Middle frontal gyrus (tissue), 1 donor: ENCODE measurements around the gene CDYL.

Experiments
- DNase-seq: peaks from one replicate; pipeline ENCODE4 v3.0.0-alpha.2; 2015; ENCODE audit warnings: low spot score; ENCODE audit errors: extremely low spot score

The CDYL gene

DNA sequence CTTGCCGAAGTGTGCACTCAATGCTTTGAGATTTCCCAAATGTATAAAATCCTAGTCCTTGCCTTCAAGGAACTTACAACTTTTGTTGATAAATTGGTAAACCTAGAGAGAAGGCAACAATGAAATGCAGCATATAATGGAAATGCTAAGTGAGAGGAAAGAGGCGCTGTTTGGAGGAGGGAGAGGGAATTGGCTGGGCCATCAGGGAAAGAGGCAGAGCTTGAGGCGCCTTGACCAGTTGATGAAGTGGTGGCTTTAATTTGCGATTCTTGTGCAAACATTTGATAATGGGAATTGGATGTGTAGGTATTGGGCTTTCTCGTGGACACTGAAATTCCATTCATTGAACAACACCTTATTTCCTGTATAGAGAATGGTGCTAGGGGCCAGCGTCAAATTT, 1.9 kb upstream of the CDYL start:
- DNase-seq, result no peak

DNA sequence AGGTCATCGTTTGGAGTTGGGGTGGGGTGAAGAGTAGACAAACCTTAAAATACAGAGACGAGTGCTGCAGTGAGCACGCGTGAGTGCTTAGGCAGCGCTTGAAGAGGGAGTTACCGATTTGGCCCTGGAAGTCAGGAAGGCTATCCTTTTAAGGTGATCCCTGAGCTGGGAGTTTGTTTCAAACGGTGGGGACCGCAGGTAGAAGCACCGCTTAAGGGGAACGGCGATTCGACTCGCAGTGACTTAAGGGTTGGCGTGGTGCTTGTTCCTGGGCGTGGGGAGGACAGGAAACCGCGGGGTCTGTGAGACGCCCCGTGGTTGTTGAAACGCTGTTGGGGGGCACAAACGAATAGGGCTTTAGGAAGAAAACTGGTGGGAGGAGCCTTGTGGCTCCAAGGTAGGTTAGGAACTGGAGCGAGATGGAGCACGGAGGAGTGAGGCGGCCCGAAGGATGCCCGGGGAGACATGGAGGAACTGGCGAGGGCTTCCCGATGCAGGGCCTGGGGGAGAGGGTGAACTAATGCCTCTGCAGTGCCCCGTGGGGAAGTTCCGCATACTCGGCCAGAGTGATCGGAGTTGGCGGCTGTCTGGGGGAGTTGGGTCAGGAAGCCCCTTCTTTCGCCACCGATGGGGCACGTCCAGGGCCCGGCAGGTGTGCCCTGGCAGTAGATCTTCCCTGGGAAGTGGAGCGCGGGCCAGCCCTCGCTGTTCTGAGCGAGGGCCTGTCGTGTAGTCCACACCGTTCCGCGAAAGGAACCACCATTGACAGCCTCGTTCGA, 1.3 kb upstream of the CDYL start:
- no peak for DNase-seq

DNA sequence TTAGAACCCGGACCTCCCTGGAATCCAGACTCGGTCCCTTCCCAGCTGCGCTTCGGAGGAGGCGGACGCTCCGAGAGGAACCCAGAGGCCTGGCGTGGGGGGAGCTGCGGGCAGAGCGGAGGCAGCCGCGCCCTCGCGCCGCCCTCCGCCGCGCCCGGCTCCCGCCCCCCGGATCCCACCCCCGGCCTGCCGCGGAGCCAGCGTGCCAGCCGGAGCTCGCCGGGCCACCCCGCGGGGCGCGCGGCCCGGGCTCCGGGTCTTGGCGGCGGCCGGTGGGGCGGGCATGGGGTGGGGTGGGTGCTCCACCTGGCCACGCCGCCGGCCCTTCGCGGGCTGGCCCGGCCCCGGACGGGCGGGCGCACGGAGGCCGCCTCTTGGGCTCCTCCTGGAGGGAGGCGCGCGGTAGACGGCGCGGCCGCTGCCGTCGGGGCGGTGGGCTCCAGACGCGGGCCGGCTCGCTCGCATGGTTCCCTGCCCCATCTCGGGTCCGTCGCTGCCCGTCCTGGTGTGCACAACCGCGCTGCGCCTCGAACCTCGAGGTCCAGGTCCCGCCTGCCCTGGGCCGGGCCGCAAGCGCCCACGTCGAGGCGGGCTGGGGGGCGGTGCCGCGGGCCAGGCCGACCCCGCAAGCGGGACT, 592 bp upstream of the CDYL start:
- DNase-seq, result no peak

DNA sequence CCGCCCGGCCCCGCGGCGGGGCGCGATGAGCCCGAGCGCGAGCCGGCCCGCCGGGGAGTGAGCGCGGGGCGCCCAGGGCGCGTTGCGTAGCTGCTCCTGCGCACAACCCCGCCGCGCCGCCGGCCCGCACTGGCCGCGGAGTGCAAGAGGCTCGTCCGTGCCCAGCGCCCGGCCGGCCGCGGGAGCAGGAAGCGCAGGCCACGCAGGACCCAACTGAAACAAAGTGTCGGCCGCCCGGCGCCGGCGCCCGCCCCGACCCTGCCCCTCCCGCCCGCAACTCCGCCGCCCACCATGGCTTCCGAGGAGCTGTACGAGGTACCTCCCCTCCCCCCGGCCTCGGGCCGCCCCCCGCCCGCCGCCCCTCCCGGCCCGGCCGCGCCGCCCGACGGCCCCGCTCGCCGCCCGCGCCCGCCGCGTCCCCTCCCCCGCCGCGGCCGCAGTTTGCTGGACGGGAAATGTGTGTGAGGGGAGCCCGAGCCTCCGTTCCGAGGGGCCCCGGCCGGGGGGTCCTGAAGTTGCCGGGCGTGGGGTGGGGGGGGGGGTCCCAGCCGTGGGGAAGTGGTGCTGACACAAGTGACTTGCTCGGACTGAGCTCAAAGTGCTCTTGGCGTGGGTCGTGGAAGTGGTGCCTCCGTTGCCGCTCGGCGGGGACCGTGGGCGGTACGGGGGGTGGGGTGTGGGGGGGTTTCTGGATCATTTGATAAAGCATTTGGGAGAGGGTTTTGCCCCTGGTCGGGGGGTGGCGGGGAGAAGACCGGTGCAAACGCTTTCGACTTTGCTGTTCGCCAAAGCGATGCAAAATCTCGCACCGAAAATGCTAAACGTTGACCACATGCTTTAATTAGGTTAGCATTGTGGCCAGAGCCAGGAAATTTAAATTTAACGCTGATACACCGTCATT, 539 bp downstream of the CDYL start:
- no peak for DNase-seq

DNA sequence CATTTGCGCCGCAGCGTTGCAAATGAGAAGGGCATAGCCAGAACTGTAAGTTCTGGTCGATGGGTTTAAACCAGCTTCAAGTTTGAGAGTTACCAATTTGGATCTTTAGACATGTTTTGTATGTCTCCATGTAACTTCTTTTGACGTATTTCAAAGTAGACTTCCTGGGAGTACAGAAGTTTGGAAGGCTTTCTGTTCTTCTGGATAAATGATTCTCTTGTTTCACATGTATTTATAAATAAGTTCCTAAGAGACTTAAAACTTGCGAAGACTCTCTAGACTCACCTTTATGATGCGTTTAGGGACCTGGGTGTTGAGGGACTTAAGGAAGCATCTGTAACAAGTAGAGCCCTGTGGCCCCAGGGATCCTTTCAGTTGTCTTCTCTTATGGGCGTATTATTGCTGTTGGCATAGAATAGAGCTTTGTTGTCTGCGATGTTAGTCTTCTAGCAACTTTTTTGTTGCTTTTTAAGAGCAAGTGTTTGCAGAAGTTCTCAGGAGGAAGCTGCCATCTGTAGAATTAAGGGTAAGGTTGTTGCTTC, 1.3 kb downstream of the CDYL start:
- no peak for DNase-seq

DNA sequence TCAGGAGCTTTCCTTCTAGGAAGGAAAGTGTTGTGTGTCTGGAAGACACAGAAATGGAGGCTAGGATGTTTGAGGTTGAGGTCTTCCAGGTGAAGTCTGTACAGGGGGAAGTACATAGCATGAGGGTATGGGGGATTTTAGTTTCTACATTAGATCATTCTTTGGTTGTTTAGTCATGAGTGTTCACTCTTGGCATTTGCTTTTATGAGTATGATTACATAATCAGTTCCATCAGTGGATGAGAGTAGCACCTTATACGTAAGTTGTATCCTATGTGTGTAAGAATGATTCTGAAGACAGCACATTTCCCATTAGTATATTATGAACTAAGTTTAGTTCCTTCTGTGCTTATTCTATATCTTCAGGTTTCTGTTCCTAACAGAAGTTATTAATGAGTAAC, 1.9 kb downstream of the CDYL start:
- DNase-seq, result no peak

DNA sequence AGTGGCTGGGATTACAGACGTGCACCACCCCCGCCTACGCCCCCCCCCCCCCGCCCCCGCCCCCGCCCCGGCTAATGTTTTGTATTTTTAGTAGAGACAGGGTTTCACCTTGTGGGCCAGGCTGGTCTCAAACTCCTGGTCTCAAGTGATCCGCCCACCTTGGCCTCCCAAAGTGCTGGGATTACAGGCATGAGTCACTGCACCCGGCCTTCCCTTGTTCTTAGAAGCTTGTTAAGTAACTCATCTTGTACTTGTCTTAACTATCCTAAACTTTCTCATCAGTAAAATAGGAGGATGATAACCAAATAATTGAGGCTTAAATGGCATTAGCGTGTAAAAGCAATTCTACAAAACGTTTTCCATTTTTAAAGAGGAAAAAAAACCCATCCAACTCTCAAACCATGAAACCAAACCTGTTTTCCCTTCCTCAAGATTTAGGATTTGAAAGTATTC, 4.2 kb downstream of the CDYL start:
- DNase-seq, result no peak

DNA sequence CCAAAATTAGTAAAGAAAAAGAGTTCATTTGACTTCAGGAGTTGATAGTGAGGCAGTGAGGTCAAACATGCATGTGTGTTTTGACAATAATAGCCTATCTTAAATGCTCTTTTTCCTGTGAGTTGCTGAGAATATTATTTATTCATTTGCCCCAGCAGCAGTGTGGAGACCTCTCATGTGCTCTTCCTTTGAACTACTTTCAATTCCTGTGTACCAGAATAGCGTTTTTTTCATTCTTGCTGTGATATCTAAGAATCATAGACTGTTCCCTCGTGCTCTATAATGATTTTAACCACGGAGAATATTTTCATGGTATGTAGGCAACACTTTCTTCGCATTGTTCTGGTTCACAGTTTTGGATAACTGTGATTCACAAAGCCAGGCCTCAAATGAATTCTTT, 5.2 kb downstream of the CDYL start:
- DNase-seq, result no peak

DNA sequence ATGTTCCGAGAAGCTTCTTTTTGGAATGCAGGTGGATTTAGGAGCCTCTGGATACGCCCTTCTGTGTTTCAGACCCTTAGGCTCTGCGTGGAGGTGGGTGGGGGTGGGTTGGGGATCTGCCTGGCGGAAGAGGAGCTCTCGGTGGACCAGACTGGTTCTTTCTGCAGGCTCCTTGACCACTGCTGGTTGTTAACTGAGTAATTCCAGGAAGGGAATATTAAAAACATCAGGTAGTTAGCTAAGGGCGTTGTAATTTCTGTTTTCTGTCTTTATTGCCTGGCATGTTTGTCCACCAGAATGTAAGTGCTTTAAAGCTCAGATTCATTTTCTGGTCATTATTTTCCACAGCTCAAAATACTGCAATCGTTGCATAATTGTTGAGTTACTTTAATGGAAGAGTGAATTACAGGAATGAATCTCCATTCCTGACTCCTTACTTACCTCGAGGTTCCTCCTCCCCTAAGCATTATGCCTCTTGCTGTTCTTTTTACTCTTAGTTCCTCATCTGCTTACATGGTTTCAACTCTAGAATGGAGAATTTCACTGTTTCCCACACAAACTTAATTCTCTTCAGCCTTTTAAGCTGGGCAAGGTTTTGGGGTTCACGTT, 5.9 kb downstream of the CDYL start:
- no peak for DNase-seq

DNA sequence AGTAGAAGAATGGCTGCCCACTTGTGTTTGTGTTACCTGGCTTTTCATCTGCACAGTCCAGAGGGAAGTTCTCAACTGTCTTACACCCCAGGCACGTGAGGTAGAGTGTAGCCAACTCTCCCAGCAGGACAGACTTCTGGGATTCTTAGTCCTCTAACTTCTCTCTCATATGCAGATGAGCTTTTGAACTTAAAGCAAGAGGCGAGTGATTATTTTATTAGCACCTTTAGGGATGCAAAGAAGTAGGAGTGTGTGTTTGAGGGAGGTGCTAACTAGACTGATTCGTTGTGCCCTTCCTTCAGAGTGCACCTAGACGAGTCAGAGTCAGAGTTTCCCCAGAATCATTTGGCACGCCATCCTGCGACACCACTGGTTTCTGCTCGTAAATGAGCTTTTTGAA, 10.8 kb downstream of the CDYL start:
- no peak for DNase-seq

DNA sequence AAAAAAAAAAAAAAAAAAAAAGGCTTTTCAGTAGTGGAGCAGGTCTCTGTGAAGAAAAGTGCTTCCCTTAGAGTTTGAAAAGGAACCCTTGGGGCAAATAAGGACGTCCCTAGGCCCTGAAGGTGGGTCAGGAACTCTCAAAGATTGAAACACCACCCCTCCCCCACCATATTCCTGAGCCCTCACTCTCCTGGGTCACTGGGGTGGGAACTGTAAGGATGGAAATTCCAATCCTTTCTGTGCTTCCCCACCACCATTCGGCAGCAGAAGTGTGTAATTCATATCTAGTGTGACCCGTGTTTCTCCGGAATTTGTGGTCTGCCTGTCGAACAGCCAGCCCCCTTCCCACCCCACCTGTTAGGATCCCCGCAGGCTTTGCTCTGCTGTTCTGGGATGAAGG, 12.3 kb downstream of the CDYL start:
- no peak for DNase-seq

DNA sequence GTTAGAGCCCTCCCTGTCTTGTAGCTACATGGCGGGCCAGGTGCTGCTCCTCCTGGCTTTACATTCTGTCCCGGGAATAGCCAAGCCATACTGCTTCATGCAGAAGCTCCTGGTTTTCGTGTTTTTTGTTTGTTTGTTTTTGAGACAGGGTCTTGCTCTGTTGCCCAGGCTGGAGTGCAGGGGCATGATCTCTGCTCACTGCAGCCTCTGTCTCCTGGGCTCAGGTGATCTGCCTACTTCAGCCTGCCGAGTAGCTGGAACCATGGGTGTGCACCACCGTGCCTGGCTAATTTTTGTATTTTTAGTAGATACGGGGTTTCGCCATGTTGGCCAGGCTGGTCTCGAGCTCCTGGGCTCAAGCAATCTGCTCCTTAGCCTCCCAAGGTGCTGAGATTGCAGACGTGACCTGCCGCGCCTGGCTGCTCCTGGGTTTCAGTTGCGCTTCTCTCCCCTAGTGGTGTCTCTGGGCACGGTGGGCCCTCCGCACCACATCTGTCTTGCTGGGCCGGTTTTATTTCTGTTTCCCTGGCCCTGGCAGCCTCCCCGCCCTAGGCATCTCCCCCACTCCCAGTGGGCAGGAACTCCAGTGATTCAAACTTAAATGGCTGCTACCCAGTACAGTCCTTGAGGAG, 12.9 kb downstream of the CDYL start:
- DNase-seq, result no peak

DNA sequence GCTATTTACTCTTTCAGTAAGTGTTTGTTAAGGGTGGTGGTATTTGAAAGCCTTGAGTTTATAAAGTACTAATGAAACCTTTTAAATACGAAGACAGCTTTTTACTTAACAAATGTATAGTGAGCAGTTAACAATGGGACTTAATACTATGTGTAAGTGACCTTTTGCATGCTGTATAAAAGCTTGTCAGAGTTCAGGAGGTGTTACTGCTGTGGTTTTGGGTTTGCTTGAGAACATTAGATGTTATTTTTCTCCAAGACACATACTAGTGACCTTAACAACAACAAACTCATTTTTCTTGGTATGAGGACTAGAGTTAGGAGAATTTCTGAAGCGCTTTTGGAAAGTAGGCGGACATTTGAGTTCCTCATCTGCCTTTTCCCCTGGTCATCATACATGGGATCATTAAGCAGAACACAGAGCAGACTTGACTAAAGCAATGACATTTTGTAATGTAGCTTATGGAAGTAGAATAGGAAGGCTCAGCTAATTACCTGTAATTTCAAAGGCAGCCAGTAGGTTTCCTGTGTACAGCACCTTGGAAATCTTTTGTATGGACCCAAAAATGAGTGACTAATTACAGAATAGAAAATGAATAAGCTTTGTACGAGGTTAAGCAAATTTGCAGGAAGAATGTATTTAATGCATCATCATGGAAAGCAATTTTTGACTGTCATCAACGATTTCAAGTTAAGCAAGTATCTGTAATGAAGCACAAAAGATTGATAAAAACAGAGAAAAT, 14.1 kb downstream of the CDYL start:
- DNase-seq, result no peak

DNA sequence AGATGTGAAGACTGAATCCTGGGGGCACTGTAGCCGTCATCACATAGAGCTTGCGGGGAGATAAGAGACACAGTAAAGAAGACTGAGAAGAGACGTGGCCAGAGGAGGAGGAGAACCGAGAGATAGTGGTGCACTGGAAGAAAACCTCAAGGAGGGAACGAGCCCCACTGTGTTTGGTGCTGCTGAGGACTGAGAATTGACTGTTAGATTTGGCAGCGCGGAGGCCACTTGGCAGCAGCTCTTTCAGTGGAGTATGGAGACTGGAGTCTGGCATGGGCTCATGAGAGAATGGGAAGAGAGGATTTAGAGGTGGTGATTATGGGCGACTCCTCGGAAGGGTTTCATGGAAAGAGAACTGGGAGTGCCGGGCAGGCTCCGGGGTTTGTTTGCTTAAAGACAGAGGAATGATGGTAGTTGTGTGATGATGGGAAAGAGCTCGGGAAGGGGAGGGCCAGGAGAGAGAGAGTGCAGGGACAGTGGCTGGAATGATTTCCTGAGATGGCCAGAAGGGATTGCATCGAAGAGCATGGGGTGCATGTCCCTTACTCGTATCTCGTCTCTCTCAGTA, 18.0 kb downstream of the CDYL start:
- DNase-seq, result no peak

DNA sequence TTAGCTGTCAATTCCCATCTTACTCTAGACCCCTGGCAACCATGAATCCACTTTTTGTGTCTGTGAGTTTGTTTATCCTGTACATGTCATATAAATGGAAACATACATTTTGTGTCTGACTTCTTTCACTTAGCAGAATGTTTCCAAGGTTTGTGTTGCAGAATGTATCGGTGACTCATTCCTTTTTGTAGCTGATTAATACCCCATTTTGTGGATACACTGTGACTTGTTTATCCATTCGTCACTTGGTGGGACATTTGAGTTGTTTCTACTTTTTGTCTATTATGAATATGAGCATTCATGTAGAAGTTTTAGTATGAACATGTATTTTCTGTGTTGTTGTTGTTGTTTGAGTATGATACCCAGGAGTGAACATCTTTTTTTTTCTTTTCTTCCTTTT, 21.4 kb downstream of the CDYL start:
- DNase-seq, result no peak

DNA sequence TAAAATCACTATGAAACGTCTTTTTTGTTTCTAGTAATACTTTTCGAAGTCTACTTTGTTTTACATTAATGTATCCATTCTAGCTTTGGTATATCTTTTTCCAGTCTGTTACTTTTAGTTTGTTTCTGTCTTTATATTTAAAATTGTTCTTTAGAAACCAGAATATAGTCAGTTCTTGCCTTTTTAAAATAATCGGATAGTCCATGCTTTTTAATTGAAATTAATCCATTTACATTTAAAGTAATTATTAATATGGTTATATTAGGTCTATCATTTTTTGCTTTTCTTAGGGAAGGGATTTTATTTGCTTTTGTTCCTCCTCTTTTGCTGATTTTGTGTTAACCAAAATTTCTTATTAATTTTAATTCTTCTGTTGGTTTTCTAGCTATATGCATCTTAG, 23.7 kb downstream of the CDYL start:
- no peak for DNase-seq

DNA sequence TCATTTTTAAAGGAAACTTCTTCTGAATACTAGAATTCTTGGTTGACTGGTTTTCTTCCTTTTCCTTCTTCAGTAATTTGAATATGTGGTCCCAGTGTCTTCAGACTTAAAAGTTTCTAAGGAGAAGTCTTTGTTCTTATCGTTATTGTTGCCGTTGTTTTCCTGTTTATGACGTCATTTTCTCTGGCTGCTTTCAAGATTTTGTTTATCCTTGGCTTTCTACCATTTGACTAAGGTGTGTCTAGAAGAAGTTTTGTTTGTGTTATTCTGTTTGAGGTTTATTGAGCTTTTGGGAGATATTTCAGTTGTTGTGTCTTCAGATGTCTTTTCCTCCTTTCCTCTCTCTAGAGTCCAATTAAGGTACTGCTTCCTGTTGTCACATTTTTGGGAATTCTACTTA, 24.5 kb downstream of the CDYL start:
- DNase-seq, result no peak

DNA sequence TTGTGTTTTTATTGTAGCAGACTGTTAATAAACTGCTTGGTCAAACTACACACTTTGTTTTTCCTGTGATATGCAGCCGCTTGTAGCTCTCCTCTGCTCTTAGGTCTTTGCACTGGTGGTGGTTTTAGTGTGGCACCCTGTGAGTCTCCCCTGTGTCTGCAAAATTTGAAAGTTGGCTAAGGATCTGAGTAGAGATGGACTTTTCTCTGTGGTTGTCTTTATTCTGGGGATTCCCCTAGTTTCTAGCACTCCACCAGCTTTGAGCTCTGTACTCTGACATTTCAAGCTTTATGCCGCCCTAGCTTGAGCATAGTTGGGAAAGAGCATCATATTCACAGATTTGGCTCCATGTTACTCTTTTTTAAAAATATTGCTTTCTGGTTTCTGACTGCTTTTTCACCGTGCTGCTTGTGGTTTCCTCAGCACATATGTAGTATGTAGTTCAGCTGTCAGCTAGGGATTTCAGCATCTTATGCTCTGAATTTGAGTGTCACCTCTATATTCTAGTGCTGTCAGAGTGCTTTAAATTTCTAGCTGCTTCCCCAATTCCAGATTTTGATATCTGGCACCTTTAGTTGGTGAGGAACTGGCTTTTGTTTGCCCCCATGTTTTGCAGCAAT, 25.4 kb downstream of the CDYL start:
- DNase-seq, result no peak

DNA sequence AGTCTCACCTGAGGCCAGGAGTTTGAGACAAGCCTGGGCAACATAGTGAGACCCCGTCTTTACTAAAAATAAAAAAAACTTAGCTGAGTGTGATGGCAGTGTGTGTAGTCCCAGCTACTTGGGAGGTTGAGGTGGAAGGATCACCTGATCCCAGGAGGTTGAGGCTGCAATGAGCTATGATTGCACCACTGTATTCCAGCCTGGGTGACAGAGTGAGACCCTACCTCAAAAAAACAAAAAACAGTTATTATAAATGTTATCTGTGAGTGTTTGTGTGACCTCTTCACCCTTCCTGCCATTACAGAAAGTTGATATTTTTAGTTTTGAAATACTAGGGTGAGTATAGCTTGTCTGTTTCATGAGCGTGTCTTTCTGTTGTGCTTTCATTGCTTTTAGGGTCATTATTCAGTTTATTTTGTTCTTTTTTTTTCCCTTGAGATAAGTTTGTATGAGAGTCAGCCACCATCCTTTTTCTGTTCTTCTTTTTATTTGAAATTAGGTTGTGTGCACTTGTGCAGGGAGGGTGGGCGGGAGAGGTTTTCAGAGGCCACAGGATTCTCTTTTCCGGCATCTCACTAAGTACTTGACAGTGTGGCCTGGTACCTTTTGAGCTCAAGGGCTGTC, 26.2 kb downstream of the CDYL start:
- DNase-seq, result no peak
